Nephron progenitor cell (in vitro differentiated cells): ENCODE data around the gene SEMA3C.

Experiments used
- DNase-seq: peaks from one replicate; pipeline ENCODE4 v3.0.0; 2021
- H3K27ac Mint-ChIP-seq: 2 replicates; pipeline ENCODE4 v1.8.0; 2021; ENCODE audit warnings: mild to moderate bottlenecking, moderate library complexity, mixed read lengths
- H3K27me3 Mint-ChIP-seq: 2 replicates; pipeline ENCODE4 v1.8.0; 2021; ENCODE audit warnings: mild to moderate bottlenecking, low read depth, mixed read lengths; ENCODE audit not compliant: poor library complexity
- H3K36me3 Mint-ChIP-seq: 2 replicates; pipeline ENCODE4 v1.8.0; 2021; ENCODE audit warnings: low read depth, mixed read lengths
- H3K4me1 Mint-ChIP-seq: 2 replicates; pipeline ENCODE4 v1.8.0; 2021; ENCODE audit warnings: mixed read lengths
- H3K4me3 Mint-ChIP-seq: 2 replicates; pipeline ENCODE4 v1.8.0; 2021; ENCODE audit warnings: mild to moderate bottlenecking, moderate library complexity, mixed read lengths
- H3K9me3 Mint-ChIP-seq: 2 replicates; pipeline ENCODE4 v1.8.0; 2021; ENCODE audit warnings: mild to moderate bottlenecking, moderate library complexity, mixed read lengths
- TF ChIP-seq, protein P1 (sequence below): fragments of 200-600 bp; sonication (generic); IDR thresholded peaks from 2 replicates; pipeline ENCODE4 v1.5.0; 2021; ENCODE audit warnings: antibody characterized with exemption

Gene SEMA3C

DNA sequence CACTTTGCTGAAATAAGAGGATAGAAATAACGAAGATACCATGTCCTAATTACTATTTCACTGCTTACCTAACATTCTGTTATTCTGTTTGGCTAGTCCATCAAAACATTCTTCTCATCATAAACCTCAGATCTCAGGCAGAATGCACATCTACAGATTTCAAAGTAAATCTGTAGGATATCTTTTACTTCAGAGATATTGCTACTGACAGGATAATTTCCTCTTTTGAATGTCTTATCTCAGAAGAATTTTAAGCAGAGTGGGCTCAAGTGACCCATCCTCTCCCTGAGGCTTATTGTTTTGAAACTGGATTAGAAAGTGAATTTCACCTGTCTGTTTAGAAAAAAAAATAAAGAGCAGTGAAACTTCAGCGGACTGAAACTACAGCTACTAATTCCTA is 83.6 kb downstream of the SEMA3C start:
- Mint-ChIP-seq H3K4me3 (no peak overlapping the region), H3K9me3 (no peaks in the 10 kb centered on the region), H3K36me3 (peaks cover 42% of the 10 kb centered on the region), H3K27ac (no peak overlapping the region), H3K27me3 (no peaks in the 10 kb centered on the region), H3K4me1 (peaks cover 42% of the 10 kb centered on the region)
- DNase-seq, result no peak
- TF ChIP-seq, protein P1, sequence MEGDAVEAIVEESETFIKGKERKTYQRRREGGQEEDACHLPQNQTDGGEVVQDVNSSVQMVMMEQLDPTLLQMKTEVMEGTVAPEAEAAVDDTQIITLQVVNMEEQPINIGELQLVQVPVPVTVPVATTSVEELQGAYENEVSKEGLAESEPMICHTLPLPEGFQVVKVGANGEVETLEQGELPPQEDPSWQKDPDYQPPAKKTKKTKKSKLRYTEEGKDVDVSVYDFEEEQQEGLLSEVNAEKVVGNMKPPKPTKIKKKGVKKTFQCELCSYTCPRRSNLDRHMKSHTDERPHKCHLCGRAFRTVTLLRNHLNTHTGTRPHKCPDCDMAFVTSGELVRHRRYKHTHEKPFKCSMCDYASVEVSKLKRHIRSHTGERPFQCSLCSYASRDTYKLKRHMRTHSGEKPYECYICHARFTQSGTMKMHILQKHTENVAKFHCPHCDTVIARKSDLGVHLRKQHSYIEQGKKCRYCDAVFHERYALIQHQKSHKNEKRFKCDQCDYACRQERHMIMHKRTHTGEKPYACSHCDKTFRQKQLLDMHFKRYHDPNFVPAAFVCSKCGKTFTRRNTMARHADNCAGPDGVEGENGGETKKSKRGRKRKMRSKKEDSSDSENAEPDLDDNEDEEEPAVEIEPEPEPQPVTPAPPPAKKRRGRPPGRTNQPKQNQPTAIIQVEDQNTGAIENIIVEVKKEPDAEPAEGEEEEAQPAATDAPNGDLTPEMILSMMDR, result no peak

DNA sequence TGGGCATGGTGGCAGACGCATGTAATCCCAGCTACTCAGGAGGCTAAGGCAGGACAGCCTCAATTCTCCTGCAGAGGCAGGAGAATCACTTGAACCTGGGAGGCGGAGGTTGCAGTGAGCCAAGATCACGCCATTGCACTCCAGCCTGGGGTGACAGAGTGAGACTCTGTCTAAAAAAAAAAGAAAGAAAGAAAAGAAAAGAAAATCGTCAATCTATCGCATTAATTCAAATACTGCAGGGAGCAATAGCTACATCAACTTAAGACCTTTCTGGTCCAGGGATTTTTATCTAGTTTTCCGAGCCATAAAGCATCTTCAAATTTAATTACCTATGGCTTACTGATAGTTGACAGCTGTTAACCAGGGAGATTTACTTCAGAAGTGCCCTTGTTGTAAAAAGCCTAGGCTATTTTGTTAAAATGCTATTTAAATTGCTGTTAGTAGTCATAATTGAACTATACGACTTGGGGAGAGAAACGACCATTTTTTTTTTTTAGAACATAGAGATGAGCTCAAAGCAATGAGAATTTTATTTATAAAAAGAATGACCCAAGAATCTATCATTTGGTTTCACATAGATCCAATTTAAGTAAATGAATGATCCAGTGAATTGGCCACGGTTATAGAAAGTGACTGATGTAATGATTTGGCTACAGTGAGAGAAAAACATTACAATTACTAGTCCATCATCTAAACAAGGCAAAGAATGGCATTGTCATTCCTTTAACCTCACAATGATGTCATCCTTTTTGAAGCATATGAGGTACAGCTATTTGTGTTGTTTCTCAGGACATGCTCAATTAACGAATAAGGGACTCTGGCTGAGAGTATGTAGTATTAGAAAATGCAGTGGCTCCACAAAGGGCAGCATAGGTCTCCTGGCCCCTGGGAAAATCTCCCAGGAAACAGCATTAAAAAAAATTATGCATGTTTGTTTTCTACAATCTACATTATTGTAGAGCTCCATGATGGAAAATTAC is 85.3 kb downstream of the SEMA3C start:
- peaks cover 35% of the 10 kb centered on the region for H3K4me1 Mint-ChIP-seq
- TF ChIP-seq, protein P1, result no peak
- H3K4me3 Mint-ChIP-seq, result no peak overlapping the region
- H3K27me3 Mint-ChIP-seq, result no peaks in the 10 kb centered on the region
- H3K9me3 Mint-ChIP-seq, result no peaks in the 10 kb centered on the region
- peak overlapping the region; percentile 84 for H3K27ac Mint-ChIP-seq
- no peak for DNase-seq
- peaks cover 29% of the 10 kb centered on the region for H3K36me3 Mint-ChIP-seq

DNA sequence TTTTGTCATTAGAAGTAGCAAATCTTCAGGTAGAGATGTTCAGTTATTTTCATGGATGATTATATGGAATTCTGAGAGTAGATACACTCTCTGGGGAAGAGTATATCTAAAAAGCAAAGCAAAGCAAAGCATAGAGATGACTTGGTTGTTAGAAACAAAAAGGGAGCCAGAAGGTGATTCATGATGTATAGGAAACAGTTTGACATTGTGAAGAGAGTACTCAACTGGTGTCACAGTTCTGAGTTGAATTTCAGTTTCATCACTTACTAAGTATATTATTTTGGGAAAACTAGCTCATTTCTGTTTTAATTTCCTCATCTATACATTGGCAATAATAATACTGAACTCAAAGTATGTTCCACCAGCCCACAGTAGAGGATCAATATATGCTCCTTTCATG is 86.8 kb downstream of the SEMA3C start:
- Mint-ChIP-seq H3K4me1 (peaks cover 31% of the 10 kb centered on the region), H3K4me3 (no peak overlapping the region), H3K9me3 (no peaks in the 10 kb centered on the region), H3K36me3 (peaks cover 19% of the 10 kb centered on the region), H3K27me3 (no peaks in the 10 kb centered on the region), H3K27ac (no peak overlapping the region)
- TF ChIP-seq, protein P1, result no peak
- no peak for DNase-seq

DNA sequence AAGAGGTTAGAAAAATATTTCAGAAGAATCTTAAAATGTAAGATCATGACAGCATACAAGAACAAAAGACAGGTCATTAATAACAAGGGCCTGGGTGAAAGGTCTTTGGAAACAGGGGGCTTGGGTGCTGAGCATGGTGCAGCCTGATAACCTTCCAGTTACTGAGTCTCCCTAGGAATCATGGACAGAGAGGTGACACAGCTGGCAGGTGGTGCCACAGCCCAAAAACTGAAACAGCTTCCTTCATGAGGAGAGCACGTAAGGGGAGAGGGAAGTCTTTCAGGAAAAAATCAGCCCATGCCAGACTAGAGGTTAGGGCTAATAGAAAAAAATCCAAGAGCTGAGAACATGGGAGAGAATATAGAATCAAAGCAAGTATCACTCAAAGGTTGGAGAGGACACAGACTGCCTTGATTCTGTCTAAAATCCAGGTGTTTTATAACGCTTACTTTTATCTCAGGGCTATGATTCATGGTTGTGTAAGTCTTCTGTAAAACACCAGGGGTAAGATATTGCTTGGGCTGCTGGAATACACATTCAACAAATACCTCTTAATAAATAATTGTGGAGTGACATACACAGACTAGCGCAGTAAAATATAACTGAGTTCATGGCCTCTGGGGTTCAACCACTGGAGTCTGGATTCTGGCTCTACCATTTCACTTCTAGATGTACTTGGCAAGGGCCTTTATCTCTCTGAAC is 88.1 kb downstream of the SEMA3C start:
- no peak overlapping the region for H3K4me3 Mint-ChIP-seq
- peaks cover 31% of the 10 kb centered on the region for H3K4me1 Mint-ChIP-seq
- H3K9me3 Mint-ChIP-seq, result no peaks in the 10 kb centered on the region
- TF ChIP-seq, protein P1, result no peak
- H3K27me3 Mint-ChIP-seq, result no peaks in the 10 kb centered on the region
- H3K36me3 Mint-ChIP-seq, result peaks cover 19% of the 10 kb centered on the region
- DNase-seq, result no peak
- no peak overlapping the region for H3K27ac Mint-ChIP-seq

DNA sequence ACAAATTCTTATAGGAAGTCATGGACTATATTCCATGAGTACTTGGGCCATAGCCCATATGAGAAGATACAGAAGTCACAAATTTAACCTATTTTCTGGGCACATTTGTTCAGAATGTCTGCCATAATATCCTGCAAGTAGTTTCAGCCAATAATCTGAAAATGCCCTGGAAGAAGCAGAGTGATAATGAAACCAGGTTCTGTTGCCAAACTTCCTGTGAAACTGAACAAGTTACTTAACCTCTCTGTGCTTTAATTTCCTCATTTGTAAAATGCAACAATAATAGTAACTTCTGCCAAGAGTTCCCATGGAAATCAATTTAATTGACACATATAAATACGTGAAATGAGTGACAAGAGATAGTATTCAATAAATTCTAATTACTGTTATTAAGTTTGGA is 88.8 kb downstream of the SEMA3C start:
- TF ChIP-seq, protein P1, result no peak
- Mint-ChIP-seq H3K9me3 (no peaks in the 10 kb centered on the region), H3K27me3 (no peaks in the 10 kb centered on the region), H3K27ac (no peak overlapping the region), H3K4me1 (peaks cover 31% of the 10 kb centered on the region), H3K4me3 (no peak overlapping the region), H3K36me3 (peaks cover 17% of the 10 kb centered on the region)
- DNase-seq, result no peak
